DMS79 treated with DMSO at 0.1 percent for 48 hours (cell line): ENCODE results near the gene MMAA.
"Not testable (repeated sequence)": the region's sequence is repeated elsewhere in the genome, so short reads cannot be mapped to it uniquely, and the experiment has no call there.

Experiments
- DNase-seq: peaks from one replicate; lab custom pipeline; 2025; lab: John Stamatoyannopoulos, UW

Gene MMAA

DNA sequence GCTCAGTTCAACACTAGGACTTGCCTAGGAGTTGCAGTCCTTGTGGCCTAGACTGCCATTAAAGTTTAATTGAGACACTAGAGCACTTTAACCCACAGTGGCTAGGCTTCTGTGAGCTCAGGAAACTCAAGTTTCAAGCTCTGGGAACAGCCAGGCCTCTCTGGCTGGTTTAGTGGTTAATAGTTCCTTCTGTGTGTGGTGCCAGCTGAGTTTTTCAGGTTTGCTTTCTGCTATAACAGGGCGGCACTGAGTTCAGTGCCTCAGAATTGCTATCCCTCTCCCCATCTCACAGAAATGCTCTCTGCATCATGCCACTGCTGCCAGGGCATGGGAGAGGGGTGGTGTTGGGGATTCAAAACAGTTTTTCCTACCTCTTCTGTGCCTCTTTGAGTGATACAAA is 15.9 kb downstream of the MMAA start:
- no peak for DNase-seq

DNA sequence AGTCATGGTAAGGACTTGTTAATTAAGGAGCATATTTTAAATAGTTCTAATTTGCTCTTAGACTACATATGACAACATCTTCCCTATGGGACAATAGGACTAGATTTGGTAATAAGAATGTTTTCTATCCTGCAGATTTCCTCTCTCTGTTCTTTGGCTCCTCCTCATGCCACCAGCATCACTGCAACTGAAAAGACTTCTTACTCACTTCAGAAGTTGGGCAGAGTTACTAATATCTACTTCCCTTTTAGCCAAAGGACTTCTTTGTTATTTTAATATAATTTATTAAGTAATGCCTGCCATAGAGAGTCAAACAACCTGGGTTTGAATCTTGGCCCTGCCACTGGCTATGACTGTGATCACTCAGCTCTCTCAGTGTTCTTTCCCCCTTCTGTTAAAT is 16.4 kb downstream of the MMAA start:
- no peak for DNase-seq

DNA sequence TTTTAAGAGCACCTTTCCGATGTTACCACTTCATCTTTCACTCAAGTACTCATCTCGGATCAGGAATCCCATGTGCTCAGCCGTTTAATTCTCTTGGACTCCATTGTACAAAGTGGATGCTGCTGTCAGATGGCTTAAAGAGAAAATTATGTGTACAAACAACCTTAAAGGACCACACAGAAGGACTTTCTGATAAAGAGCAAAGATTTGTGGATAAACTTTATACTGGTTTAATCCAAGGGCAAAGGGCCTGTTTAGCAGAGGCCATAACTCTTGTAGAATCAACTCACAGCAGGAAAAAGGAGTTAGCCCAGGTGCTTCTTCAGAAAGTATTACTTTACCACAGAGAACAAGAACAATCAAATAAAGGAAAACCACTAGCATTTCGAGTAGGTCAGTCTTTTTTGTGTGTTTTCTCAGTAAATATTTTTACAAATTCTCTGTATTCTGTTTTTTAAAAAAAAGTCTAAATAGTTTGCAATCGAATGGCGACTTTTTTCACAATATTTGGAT is 20.1 kb downstream of the MMAA start:
- DNase-seq: no peak

DNA sequence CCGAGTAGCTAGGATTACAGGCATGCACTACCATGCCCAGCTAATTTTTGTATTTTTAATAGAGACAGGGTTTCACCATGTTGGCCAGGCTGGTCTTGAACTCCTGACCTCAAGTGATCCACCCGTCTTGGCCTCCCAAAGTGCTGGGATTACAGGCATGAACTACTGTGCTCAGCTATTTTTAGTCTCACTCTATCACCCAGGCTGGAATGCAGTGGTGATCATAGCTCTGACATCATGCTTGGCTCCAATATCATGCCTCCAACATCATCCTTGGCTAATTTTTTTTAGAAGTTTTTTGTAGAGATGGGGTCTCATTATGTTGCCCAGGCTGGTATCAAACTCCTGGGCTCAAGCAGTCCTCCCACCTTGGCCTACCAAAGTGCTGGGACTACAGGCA is 21.1 kb downstream of the MMAA start:
- not testable (repeated sequence) for DNase-seq

DNA sequence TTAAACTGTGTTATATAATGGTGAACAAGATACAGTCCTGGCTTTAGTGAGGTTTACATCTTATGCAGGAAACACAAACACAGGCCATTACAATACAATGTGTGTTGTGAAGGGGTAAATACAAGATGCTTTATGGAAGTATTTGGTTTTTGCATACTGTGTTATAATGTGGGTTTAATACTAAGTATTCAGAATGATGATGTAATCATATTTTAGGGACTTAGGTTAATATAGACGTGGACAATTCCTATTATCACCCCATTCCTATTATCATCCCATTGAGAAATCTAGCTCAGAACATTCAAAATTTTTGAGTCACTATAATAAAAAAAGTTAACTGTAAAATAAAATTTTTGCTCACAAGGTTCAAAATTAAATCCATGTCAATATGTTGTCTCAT is 24.1 kb downstream of the MMAA start:
- DNase-seq: no peak

DNA sequence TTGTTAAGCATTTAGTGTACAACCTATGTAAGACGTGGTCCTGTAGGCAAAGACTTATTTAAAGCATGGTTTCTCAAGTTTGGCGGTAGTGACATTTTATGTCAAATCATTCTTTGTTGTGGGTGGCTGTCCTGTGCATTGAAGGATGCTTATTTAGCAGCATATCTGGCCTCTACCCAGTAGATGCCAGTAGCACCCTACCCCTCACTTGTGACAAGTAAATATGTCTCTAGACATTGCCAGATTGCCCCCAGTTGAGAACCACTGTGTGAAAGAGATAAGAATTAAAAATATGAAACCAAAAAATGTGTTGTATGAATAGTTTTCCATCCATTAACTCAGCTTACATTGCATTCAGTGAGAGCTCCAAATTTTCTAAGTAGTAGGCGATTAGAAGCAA is 25.5 kb downstream of the MMAA start:
- DNase-seq: no peak

DNA sequence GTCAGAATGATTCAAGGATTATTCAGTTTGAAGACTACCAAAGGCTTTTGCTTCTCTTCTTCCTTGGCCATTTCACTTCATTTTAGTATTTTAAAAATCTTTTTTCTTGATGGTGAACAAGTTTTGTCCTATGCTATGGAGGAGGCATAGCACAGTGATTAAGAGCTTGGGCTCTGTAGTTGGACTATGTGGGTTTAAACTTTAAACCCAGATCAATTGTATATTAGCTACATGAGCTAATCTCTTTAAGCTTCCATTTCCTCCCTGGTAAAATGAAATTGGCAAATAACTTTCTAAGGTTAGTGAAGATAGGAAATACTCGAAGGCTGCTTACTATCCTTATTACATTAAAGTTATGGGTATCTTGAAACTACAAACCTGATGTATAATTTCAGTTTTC is 37.0 kb downstream of the MMAA start:
- DNase-seq: no peak

DNA sequence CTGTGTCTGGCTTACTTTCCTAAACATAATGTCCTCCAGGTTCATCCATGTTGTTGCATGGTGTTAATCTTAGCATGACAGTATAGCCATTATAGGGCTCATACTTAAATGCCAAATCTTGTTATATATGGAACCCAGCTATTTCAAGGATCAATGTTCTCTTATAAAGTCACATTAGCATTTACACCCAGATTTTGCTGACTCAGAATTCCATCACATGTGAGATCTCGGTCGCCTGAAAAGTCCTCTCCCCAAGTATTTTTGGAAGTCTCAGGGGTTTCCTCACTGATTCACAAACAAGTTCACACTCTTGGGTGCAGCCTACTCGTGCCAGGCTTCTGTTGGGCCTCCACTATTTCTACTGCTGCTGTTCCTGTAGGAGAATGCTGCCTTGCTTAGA is 40.9 kb downstream of the MMAA start:
- DNase-seq: no peak

DNA sequence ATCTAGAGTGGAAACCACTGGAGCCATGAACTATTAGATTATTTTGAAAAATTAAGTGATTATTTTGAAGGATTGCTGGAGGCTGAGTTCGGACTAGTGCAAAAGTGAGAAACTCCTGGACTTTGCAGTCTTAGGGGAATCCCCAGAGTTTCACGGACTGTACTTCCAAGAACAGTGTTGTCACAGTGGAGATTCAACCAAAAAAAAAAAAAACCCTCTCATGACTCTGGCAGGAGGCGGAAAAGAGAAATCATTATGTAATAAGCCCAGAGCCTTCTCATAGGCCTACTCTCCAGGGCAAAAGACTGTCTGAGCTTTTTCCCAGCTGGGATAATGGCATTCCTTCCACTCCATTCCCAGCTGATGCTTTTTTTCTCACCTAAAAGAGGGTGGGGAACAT is 44.0 kb downstream of the MMAA start:
- no peak for DNase-seq

DNA sequence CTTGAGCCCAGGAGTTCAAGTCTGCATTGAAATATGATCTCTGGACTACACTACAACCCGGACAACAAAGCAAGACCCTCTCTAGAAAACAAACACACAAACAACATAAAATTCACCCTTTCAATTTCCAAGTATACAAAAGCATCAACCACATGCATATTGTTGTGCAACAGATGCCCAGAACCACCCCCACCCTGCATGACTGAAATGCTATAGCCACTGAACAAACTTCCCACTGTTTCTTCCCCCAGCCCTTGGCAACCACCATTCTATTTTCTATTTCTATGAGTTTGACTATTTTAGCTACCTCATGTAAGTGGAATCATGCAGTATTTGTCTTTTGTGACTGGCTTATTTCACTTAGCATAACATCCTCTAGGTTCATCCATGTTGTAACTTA is 46.6 kb downstream of the MMAA start:
- DNase-seq: no peak

DNA sequence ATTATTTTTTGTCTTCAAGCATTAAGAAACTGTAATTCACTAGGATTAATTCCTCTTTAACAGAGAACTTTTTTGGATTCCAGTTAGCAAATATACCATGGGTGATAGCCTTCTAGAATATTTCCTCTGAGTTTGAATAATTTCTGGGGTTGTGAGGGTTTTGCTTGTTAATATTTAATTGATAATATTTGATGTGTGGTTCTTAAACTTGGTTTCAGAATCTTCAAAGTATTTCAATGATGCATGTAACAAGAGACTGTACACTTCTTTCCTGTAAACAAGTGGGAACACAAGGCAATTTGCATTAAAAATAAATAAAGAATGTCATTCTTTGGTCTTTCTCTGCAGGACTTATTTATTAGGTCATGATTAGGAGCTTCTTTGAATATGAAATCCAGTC is 51.2 kb downstream of the MMAA start:
- DNase-seq: no peak

DNA sequence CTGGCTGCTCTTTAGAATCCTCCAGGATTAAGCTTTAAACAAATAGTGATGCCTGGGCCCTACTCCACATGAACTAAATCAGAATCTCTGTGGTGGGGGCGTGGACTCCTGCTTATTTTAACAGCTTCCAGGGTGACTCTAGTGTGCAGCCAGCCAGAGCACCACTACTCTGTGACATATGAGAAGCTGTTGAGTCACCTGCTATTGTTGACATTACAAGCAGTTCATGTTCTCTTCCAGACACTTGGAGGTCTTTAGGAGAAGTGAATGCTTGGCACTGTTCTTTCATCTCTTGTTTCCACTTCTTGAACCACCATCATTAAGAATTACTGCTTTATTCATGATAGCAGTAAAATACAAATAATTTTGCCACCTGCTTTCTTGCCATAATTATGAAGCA is 60.3 kb downstream of the MMAA start:
- DNase-seq: peak; percentile 84

DNA sequence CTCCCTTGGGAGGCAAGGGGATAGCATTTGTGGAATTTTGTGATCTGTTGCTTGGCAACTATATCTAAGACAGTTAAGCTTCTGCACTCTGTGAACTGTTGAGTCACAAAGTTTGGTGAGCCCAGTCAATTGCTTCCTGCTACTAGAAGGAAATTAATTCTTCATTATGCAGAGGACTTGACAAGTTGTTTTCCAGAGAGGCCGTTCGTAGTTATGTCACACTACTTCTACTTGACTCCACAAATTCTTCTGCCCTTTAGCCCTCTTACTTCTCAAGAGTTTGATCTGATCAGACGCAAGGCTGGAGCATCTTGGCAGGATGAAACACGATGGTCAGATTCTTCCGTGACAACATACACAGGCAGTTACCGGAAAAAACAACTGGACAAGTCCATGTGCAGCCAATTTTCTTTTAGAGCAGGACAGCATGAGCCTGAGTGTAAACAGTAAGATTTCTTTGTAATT is 60.8 kb downstream of the MMAA start, which contains the start of gene C4orf51:
Gene C4orf51 (plus strand): TSS at position 156 of the 465 bp plus-strand sequence. CDS start 58 bp downstream, at position 214.
- peak; percentile 63 for DNase-seq

DNA sequence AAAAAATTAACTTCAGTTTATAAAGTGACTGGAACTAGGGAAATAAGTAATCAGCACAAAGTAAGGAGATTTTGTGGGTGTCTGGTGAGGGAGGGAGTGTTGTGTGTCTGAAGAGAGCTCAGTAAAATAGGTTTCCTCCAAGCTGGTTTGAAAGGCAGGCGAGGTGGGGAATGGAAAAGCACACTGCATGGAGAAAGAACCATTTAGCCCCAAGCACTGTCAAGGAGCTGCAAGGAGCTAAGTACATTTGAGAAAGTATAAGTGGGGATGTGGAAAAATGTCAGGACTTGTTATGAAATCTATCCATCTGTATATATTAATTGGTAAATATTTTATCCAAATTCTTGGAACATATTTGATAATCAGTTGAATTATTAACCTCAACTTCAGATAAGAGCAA is 61.7 kb downstream of the MMAA start:
- no peak for DNase-seq

DNA sequence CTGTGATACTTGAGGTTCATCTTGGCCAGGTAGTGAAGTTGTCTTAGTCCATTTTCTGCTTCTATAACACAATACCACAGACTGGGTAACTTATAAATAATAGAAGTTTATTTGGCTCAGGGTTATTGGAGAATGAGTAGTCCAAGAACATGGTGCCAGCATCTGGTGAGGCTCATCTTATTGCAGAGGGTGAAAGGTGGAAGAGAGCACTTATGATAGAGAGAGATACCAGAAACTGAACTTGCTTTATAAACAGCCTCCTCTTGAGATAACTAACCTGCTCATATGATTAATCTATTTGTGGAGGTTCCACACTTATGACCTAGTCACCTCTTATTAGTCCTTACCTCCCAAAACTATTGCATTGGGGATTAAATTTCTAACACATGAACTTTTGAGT is 62.3 kb downstream of the MMAA start:
- DNase-seq: no peak

DNA sequence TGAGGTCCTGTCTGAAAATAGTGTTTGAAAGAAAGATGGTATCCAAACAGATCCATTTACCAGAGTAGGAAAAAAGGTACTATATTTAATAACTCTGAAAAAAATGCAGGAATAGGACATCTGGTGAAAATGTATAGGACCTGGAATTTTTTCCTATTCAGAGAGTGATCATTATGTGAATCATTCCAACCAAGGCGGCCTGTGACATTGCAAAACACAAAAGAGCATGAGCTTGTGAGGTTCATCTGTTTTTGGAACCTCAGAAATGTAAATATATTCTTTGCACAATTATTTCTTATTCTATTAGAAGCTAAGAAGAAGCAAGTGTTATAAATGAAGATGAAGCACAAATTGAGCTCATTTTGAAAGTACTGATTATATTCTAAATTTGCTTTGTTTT is 62.8 kb downstream of the MMAA start:
- DNase-seq: no peak

DNA sequence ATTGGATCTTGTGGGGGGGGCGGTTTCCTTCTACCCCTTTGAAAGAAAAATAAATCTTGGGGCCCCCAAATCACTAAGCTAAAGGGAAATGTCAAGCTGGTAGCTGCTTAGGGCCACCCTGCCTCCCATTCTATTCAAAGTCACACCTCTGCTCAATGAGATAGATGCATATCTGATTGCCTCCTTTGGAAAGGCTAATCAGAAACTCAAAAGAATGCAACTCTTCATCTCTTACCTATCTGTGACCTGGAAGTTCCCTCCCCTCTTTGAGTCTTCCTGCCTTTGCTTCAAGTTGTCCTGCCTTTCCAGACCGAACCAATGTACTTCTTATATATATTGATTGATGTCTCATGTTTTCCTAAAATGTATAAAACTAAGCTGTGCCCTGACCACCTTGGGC is 67.8 kb downstream of the MMAA start:
- no peak for DNase-seq

DNA sequence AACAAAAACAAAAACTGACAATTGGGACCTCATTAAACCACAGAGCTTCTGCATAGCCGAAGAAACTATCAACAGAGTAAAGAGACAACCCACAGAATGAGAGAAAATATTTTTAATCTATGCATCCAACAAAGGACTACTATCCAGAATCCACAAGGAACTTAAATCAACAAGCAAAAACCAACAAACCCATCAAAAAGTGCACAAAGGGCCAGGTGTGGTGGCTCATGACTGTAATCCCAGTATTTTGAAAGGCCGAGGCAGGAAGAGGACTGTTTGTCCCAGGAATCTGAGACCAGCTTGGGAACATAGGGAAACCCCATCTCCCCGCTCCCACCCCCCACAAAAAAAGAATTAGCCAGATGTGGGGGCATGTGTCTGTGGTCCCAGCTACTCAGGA is 71.4 kb downstream of the MMAA start:
- DNase-seq: no peak

DNA sequence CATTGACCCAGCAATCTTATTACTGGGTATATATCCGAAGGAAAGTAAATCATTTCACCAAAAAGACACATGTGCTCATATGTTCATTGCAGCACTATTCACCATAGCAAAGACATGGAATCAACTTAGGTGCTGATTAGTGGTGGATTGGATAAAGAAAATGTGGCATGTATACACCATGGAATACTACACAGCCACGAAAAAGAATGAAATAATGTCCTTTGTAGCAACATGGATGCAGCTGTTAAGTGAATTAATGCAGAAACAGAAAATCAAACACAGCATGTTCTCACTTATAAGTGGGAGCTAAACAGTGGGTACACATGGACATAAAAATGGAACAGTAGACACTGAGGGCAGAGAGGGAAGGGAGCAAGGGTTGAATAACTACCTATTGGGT is 72.2 kb downstream of the MMAA start:
- DNase-seq: not testable (repeated sequence)

DNA sequence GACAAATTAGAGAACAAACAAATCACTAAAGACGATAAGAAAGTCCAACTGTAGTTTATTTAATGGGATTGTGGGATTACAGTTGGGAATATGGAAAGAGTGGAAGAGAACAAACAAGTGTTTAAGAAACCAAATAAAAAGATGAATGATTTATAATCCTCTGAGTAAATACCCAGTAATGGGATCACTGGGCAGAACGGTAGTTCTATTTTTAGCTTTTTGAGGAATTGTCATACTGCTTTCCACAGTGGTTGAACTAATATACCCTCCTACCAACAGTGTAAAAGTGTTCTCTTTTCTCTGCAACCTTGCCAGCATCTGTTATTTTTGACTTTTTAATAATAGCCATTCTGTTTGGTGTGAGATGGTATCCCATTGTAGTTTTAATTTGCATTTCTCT is 75.7 kb downstream of the MMAA start:
- no peak for DNase-seq

DNA sequence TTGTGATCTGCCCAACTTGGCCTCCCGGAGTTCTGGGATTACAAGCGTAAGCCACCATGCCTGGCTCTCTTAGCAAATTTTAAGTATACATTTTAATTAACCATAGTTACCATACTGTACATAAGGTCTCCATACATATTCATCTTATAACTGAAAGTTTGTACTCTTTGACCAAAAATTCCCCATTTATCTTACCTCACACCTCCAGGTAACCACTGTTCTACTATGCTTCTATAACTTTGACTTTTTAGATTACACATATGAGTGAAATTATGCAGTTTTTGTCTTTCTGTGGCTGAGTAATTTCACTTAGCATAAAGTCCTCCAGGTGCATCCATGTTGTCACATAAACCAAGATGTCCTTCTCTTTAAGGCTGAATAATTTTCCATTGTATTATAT is 78.1 kb downstream of the MMAA start:
- no peak for DNase-seq

DNA sequence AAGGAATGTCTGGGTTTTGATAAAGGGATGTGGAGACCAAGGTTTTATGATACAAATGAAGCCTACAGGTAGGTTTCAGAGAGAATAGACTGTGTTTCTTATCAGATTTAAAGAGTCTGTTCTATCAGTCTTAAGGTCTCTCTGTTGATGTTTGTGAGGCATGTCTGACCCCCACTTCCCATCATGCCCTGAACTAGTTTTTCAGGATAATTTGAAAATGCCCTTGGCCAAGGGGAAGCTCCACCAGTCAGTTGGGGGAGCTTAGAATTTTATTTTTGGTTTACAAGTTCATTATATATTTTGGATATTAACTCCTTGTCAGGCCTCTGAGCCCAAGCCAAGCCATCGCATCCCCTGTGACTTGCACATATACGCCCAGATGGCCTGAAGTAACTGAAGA is 79.3 kb downstream of the MMAA start:
- DNase-seq: no peak

DNA sequence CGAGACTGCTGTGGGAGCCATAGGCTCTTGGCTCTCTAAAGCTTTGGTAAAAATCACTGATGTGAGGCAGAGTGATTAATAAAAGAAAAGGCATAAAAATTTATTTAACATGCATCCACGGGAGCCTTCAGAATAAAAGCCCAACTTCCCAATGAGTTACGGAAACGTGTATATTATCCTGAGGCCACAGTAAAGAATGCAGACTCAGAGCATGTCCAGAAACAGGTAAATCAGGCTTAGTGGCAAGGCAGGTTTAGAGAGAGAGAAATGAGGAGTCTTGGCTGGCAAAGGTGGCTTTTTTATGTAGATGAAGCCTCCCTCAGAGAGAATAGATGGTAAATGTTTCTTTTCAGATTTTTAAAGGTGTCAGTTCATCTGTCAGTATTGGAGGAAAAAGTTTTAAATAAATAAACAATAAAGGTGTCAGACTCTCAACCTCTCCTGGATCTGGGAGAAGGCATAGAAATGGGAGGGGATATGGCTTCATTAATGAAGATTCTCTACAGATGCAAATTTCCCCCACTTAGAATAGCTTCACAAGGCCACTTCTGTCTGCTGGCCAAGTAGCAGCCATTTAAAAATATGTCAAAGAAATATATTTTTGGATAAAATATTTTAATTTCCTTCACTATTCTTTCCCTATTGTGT is 84.8 kb downstream of the MMAA start:
- DNase-seq: no peak

DNA sequence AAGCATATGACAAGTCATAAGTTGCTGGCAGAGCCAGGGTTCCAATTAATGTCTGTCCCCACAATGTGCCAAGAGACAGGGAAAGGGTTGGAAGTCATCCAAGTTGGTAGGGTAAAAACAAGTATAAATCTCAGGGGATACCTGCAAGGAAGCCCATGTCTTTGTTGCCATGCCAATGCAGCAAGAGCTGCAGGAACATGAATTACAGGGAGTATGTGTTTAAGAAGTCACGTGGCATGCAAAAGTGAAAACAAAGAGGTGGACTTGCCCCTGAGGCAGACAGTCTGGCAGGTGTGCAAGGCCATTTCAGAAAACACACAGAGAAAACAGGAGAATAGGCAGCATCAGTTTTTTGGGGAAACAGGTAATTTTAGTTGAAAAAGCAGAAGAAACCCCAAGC is 90.2 kb downstream of the MMAA start:
- peak; percentile 85 for DNase-seq
